ENCODE results near the gene ROBO1. TPM values are rescaled to one million over a fixed set of nuclear protein-coding genes. Genes with fewer than 3 reads are reported as not detected.
A peak's percentile ranks its signal among the peaks of the same experiment; 100 is the strongest.

The ROBO1 gene
- 10 to 100 TPM in 1 of 2 donors, 1 to 10 TPM in 1; 7.6 to 19.7 TPM for total RNA-seq

DNA sequence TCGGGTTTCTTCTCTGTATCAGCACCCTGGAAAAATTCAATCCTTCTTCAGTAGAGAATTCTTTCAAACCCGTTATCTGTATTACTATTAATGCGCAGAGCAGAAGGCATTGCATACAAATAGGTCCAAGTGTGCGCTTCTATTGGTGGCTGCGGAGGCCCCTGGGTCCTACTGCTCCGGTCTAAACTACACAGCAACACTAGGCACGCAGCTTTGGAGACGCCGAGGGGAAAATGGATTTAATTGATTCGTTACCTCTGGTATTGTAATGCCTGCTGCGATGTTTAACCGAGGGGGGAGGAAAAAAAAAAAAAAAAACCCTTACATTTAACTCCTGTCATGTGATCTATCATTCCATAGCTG, at the start of gene ROBO1:
Gene ROBO1, minus strand, starts transcription at position 94 of the 363 bp plus-strand sequence.
- peak within 1 kb of the TSS in 1 of 2 donors; percentile 17 for H3K4me3 ChIP-seq
- H3K27ac ChIP-seq = no peak within 1 kb of the TSS
- H3K4me1 ChIP-seq = peaks cover 0 to 15% of the 10 kb centered on the region in 2 donors
- no peaks in the 10 kb centered on the region for H3K9me3 ChIP-seq
- H3K36me3 ChIP-seq = no peaks in the 10 kb centered on the region
- TF ChIP-seq, protein P1, sequence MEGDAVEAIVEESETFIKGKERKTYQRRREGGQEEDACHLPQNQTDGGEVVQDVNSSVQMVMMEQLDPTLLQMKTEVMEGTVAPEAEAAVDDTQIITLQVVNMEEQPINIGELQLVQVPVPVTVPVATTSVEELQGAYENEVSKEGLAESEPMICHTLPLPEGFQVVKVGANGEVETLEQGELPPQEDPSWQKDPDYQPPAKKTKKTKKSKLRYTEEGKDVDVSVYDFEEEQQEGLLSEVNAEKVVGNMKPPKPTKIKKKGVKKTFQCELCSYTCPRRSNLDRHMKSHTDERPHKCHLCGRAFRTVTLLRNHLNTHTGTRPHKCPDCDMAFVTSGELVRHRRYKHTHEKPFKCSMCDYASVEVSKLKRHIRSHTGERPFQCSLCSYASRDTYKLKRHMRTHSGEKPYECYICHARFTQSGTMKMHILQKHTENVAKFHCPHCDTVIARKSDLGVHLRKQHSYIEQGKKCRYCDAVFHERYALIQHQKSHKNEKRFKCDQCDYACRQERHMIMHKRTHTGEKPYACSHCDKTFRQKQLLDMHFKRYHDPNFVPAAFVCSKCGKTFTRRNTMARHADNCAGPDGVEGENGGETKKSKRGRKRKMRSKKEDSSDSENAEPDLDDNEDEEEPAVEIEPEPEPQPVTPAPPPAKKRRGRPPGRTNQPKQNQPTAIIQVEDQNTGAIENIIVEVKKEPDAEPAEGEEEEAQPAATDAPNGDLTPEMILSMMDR (IDR thresholded peaks at IDR 0.05) = no peak
- DNase-seq (ENCODE audit: low spot score) = no peak
- no peaks in the 10 kb centered on the region for H3K27me3 ChIP-seq

- no peaks in the 10 kb centered on the region for H3K36me3 ChIP-seq
- TF ChIP-seq, protein P1 (IDR thresholded peaks at IDR 0.05) = no peak
These were observed 49.4 kb upstream of the ROBO1 start for GRCh38 chr3:79817224-79817623.

DNA sequence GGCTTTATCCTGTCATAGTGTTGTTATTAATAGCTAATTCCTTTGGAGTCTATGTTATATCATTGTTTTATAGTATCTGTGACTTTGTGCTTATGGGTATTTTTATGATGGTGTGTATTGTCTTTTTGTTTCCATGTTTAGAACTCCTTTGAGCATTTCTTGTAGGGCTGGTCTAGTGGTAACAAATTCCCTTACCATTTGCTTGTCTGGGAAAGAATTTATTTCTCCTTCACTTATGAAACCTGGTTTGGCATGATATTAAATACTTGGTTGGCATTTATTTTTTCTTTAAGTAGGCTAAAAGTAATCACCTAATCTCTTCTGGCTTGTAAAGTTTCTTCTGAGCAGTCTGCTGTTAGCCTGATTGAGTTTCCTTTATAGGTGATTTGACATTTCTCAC, 47.7 kb upstream of the ROBO1 start:
- Histone ChIP-seq H3K36me3 (no peaks in the 10 kb centered on the region), H3K4me3 (no peak overlapping the region), H3K4me1 (no peaks in the 10 kb centered on the region), H3K27me3 (no peaks in the 10 kb centered on the region), H3K9me3 (peaks cover 0 to 19% of the 10 kb centered on the region in 2 donors), H3K27ac (no peak overlapping the region)
- TF ChIP-seq, protein P1 (IDR thresholded peaks at IDR 0.05) = no peak
- DNase-seq (ENCODE audit: low spot score) = no peak

More at GRCh38 chr3:79817224-79817623, 49.4 kb upstream of the ROBO1 start:
- Histone ChIP-seq H3K9me3 (peaks cover 0 to 19% of the 10 kb centered on the region in 2 donors), H3K4me3 (no peak overlapping the region), H3K4me1 (no peaks in the 10 kb centered on the region), H3K27me3 (no peaks in the 10 kb centered on the region), H3K27ac (no peak overlapping the region)
- no peak for DNase-seq (ENCODE audit: low spot score)

DNA sequence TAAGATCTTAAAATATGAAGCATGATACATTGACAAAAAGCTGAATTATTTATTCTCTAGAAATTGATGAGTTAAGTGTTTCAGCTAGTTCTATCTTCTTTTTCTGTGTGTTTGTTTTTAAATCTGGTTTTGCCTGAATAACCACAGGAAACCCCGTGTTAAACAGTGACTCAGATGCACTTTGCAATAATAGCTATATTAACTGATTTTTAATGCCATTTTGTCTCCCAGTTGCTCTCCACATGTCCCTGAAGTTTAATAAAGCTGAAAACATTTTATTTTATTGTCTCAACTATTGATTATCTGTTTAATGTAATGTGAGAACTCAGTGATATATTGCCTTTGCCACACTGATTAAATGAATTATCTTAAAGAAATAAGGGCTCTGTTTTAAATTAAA, 42.8 kb upstream of the ROBO1 start:
- no peak for DNase-seq (ENCODE audit: low spot score)
- no peaks in the 10 kb centered on the region for H3K27me3 ChIP-seq
- H3K27ac ChIP-seq = no peak overlapping the region
- peaks cover 0 to 7% of the 10 kb centered on the region in 2 donors for H3K9me3 ChIP-seq
- no peak overlapping the region for H3K4me3 ChIP-seq
- H3K36me3 ChIP-seq = no peaks in the 10 kb centered on the region
- no peaks in the 10 kb centered on the region for H3K4me1 ChIP-seq
- TF ChIP-seq, protein P1 (IDR thresholded peaks at IDR 0.05) = no peak

DNA sequence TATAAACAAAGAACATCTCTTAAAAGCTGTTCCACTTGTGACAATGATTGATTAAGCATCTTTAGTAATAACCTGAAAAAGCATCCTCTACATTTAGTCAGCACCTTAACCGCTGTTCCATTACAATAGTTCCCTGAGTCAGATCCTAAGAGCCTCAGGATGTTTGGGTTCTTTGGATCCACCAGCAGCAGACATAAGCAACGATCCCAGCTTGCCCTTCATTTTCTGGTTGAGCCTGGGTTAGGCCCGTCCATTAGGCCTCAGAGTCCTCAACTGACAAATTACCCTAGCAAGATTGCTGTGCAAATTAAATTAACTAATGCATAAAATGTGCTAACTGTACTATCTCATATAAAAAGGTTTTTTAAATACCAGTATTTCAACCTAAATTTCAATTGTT, 42.3 kb upstream of the ROBO1 start:
- Histone ChIP-seq H3K27ac (no peak overlapping the region), H3K36me3 (no peaks in the 10 kb centered on the region), H3K4me3 (no peak overlapping the region), H3K27me3 (no peaks in the 10 kb centered on the region), H3K9me3 (peaks cover 0 to 2% of the 10 kb centered on the region in 2 donors), H3K4me1 (no peaks in the 10 kb centered on the region)
- TF ChIP-seq, protein P1 (IDR thresholded peaks at IDR 0.05) = no peak
- DNase-seq (ENCODE audit: low spot score) = no peak

DNA sequence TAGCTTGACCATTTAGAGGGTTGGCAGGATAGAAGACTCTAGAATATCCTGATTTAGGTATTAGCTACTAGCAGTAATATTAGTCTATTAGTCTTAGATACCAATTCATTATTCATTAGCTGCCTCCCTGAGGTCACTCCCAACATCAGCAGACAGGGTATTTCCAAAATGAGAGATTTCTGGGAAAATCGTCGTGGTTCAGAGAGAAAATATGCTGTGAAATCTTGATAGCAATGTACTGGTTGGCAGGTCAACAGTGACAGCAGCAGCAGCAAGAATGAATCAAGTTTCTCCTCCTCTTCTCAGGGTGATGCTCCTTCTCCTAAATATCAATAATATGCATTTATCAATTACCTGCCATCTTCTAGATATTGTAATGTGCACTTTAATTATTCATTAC, 41.3 kb upstream of the ROBO1 start:
- TF ChIP-seq, protein P1 (IDR thresholded peaks at IDR 0.05) = no peak
- H3K36me3 ChIP-seq = no peaks in the 10 kb centered on the region
- no peak for DNase-seq (ENCODE audit: low spot score)
- no peaks in the 10 kb centered on the region for H3K4me1 ChIP-seq
- H3K27me3 ChIP-seq = no peaks in the 10 kb centered on the region
- H3K9me3 ChIP-seq = no peaks in the 10 kb centered on the region
- no peak overlapping the region for H3K4me3 ChIP-seq
- H3K27ac ChIP-seq = no peak overlapping the region

Measured in right atrium auricular region (tissue), 2 donors.